HEK293T (cell line): ENCODE data around the gene GALC.

Source experiments
- ARNT ChIP-seq: fragments of 450-650 bp; IDR thresholded peaks from 2 replicates; pipeline ENCODE4 v1.6.1; 2017; ENCODE audit warnings: mild to moderate bottlenecking
- CTBP1 ChIP-seq: fragments of 450-650 bp; IDR thresholded peaks from 2 replicates; pipeline ENCODE4 v1.6.1; 2016; ENCODE audit warnings: borderline replicate concordance
- ELF4 ChIP-seq: fragments of 450-650 bp; IDR thresholded peaks from 2 replicates; pipeline ENCODE4 v1.6.1; 2017; ENCODE audit warnings: antibody characterized with exemption
- FOXA1 ChIP-seq: fragments of 450-650 bp; IDR thresholded peaks from 2 replicates; pipeline ENCODE4 v1.6.1; 2016; ENCODE audit warnings: mild to moderate bottlenecking
- FOXK2 ChIP-seq: fragments of 450-650 bp; IDR thresholded peaks from 2 replicates; pipeline ENCODE4 v1.6.1; 2016; ENCODE audit warnings: mild to moderate bottlenecking
- FOXM1 ChIP-seq: fragments of 450-650 bp; IDR thresholded peaks from 2 replicates; pipeline ENCODE4 v1.6.1; 2017; ENCODE audit warnings: mild to moderate bottlenecking, borderline replicate concordance
- HDGF ChIP-seq: fragments of 450-650 bp; IDR thresholded peaks from 2 replicates; pipeline ENCODE4 v1.6.1; 2017; ENCODE audit warnings: antibody characterized with exemption, borderline replicate concordance
- L3MBTL2 ChIP-seq: fragments of 450-650 bp; conservative IDR thresholded peaks from 2 replicates; pipeline ENCODE4 v1.6.1; 2016; ENCODE audit warnings: mild to moderate bottlenecking
- LEF1 ChIP-seq: fragments of 450-650 bp; IDR thresholded peaks from 2 replicates; pipeline ENCODE4 v1.6.1; 2017; ENCODE audit warnings: mild to moderate bottlenecking, borderline replicate concordance
- NFRKB ChIP-seq: fragments of 450-650 bp; IDR thresholded peaks from 2 replicates; pipeline ENCODE4 v1.6.1; 2016; ENCODE audit warnings: mild to moderate bottlenecking, moderate library complexity
- PKNOX1 ChIP-seq: fragments of 450-650 bp; IDR thresholded peaks from 2 replicates; pipeline ENCODE4 v1.6.1; 2016
- SP1 ChIP-seq: fragments of 450-650 bp; IDR thresholded peaks from 2 replicates; pipeline ENCODE4 v1.6.1; 2017
- SUZ12 ChIP-seq: fragments of 450-650 bp; IDR thresholded peaks from 2 replicates; pipeline ENCODE4 v1.6.1; 2016; ENCODE audit warnings: mild to moderate bottlenecking

- TF ChIP-seq ELF4 (no peak), FOXM1 (no peak), SP1 (no peak), LEF1 (no peak), NFRKB (no peak), FOXK2 (no peak), PKNOX1 (no peak), HDGF (no peak), SUZ12 (no peak), ARNT (no peak), FOXA1 (no peak), CTBP1 (no peak), L3MBTL2 (no peak)
These were observed 98.1 kb downstream of the GALC start for GRCh38 chr14:87894920-87895319.
